ENCODE measurements around the gene ZNF646. TPM values are rescaled to one million over a fixed set of nuclear protein-coding genes. Genes with fewer than 3 reads are reported as not detected.

ZNF646 gene
- total RNA-seq, 6 donors from 2014 or later, result 16.7 to 40.9 (median 23.2) TPM

DNA sequence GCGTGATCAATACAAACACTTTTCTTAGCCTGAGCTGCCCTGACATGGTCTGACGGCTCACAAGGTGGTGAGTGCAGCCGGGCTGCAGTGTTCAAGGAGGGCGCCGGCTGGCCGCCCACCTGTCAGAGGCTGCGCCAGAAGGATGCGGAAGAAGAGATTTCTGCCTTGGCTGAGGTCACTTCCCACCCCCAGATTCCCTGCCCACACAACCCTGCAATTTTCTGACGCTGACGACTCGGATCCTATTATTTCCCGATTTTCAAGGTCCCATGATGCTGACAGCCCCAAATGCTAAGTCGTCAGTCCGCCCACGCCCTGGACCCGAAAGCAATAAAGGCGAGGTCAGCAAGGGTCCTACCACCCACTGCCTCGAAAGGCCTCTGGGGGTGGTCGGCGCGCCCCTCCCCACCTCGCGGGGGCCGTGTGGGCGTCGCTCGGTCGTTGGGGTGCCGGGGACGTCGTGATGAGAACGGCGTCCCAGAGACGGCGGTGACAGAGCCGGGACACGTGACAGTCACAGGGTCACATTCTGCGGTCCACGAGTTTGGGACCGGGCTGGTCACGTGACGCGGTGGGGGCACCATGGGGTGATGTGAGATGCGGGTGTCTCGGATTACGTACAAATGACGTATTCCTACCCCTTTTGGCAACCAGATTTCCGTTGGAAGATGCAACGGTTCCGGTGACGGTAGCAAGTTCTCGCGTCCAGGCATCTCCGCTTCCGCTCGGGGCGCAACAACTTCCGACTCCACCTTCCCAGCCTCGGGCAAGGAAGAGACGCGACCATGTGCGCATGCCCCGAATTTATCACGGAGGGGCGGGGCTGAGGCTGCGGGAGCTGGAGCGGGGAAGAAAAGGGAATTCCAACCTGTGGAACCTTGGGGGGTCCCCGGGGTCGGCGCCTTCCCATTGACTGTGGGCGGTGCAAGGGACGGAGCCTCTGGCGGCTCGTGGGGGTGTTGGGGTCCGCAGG, 41.2 kb upstream of the ZNF646 start, which contains the start of gene STX4:
TSS of gene STX4 (plus strand) at position 823 of the 973 bp plus-strand sequence. CDS start 248 bp downstream, outside the sequence.
- peak within 1 kb of the TSS; percentile 64 to 99 (median 93) for H3K4me3 ChIP-seq
- peak; percentile 87 to 96 for TF ChIP-seq POLR2AphosphoS5 (IDR thresholded peaks at IDR 0.05)
- TF ChIP-seq POLR2A (IDR thresholded peaks at IDR 0.05), result peak in 2 of 4 donors; percentile 44 to 77
- TF ChIP-seq EP300 (IDR thresholded peaks at IDR 0.05), result peak in 1 of 4 donors; percentile 90
- TF ChIP-seq, protein P1, sequence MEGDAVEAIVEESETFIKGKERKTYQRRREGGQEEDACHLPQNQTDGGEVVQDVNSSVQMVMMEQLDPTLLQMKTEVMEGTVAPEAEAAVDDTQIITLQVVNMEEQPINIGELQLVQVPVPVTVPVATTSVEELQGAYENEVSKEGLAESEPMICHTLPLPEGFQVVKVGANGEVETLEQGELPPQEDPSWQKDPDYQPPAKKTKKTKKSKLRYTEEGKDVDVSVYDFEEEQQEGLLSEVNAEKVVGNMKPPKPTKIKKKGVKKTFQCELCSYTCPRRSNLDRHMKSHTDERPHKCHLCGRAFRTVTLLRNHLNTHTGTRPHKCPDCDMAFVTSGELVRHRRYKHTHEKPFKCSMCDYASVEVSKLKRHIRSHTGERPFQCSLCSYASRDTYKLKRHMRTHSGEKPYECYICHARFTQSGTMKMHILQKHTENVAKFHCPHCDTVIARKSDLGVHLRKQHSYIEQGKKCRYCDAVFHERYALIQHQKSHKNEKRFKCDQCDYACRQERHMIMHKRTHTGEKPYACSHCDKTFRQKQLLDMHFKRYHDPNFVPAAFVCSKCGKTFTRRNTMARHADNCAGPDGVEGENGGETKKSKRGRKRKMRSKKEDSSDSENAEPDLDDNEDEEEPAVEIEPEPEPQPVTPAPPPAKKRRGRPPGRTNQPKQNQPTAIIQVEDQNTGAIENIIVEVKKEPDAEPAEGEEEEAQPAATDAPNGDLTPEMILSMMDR (IDR thresholded peaks at IDR 0.05), result peak in 4 of 6 experiments; percentile 13 to 36 (median 24)
- peak within 1 kb of the TSS; percentile 93 to 99 (median 96) for H3K27ac ChIP-seq
- H3K27me3 ChIP-seq, result no peaks in the 10 kb centered on the region
- no peaks in the 10 kb centered on the region for H3K9me3 ChIP-seq
- peaks cover 9 to 33% (median 21%) of the 10 kb centered on the region in 4 donors for H3K4me1 ChIP-seq
- H3K36me3 ChIP-seq, result peaks cover 0 to 35% (median 12%) of the 10 kb centered on the region in 4 donors
- DNase-seq (peak; percentile 95 to 99), ATAC-seq (ENCODE audit: low FRiP score in 2 of 2) (peak; percentile 95 to 97)
- 2 to 11% methylated on average over 7 to 42 of the region's 75 CpGs for WGBS, 2 donors

GRCh38 chr16:31033709-31034492, 40.3 kb upstream of the ZNF646 start:
- WGBS, 2 donors, result 1 to 2% methylated on average over 8 to 47 of the region's 47 CpGs
- TF ChIP-seq POLR2A (IDR thresholded peaks at IDR 0.05) (peak in 3 of 4 donors; percentile 7 to 71 (median 48)), POLR2AphosphoS5 (IDR thresholded peaks at IDR 0.05) (peak; percentile 68 to 75), EP300 (IDR thresholded peaks at IDR 0.05) (no peak)
- TF ChIP-seq, protein P1 (IDR thresholded peaks at IDR 0.05), result peak in 1 of 6 experiments; percentile 11
- ATAC-seq (ENCODE audit: low FRiP score in 2 of 2) (peak; percentile 88 to 89), DNase-seq (peak; percentile 92 to 94)
- Histone ChIP-seq H3K9me3 (no peaks in the 10 kb centered on the region), H3K27ac (peak overlapping the region; percentile 93 to 99 (median 96)), H3K36me3 (peaks cover 0 to 44% (median 20%) of the 10 kb centered on the region in 4 donors), H3K4me3 (peak overlapping the region; percentile 64 to 99 (median 93)), H3K27me3 (no peaks in the 10 kb centered on the region), H3K4me1 (peaks cover 9 to 33% (median 21%) of the 10 kb centered on the region in 4 donors)

GRCh38 chr16:31036691-31037090, 37.5 kb upstream of the ZNF646 start:
- peaks cover 9 to 33% (median 21%) of the 10 kb centered on the region in 4 donors for H3K4me1 ChIP-seq
- TF ChIP-seq POLR2AphosphoS5 (IDR thresholded peaks at IDR 0.05), result no peak
- TF ChIP-seq EP300 (IDR thresholded peaks at IDR 0.05), result no peak
- TF ChIP-seq POLR2A (IDR thresholded peaks at IDR 0.05), result no peak
- TF ChIP-seq, protein P1 (IDR thresholded peaks at IDR 0.05), result no peak
- WGBS, 2 donors, result 42 to 43% methylated on average over 2 of the region's 2 CpGs
- no peak overlapping the region for H3K27ac ChIP-seq
- H3K27me3 ChIP-seq, result no peaks in the 10 kb centered on the region
- peaks cover 9 to 66% (median 42%) of the 10 kb centered on the region in 4 donors for H3K36me3 ChIP-seq
- no peaks in the 10 kb centered on the region for H3K9me3 ChIP-seq
- H3K4me3 ChIP-seq, result no peak overlapping the region
- peak in 1 of 2 donors; percentile 24 for DNase-seq
- no peak for ATAC-seq (ENCODE audit: low FRiP score in 2 of 2)

DNA sequence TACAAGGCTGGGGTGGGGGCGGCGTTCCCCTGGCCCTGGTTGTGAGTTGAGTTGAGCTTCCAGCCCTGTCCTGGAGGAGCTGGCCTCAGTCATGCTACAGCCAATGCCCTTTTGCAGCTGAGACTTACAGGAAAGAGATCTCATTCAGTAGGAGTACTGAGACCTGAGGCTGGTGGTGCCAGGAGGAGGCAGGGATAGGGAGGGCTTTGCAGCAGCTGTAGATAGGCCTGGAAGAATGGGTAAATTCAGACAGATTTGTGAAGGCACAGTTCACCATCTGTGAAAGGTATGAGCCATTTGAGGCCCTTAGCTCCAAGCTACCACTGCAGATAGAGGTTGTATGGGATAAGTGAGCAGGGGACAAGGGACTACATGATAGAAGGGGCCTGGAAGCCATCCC, 35.2 kb upstream of the ZNF646 start:
- TF ChIP-seq, protein P1 (IDR thresholded peaks at IDR 0.05), result no peak
- TF ChIP-seq POLR2AphosphoS5 (IDR thresholded peaks at IDR 0.05), result no peak
- TF ChIP-seq POLR2A (IDR thresholded peaks at IDR 0.05), result no peak
- no peak for TF ChIP-seq EP300 (IDR thresholded peaks at IDR 0.05)
- DNase-seq (no peak), ATAC-seq (ENCODE audit: low FRiP score in 2 of 2) (no peak)
- Histone ChIP-seq H3K4me1 (peaks cover 7 to 24% (median 13%) of the 10 kb centered on the region in 4 donors), H3K4me3 (no peak overlapping the region), H3K9me3 (no peaks in the 10 kb centered on the region), H3K27me3 (no peaks in the 10 kb centered on the region), H3K27ac (no peak overlapping the region), H3K36me3 (peaks cover 9 to 85% (median 54%) of the 10 kb centered on the region in 4 donors)
- WGBS, 2 donors, result 89 to 100% methylated on average over 2 of the region's 2 CpGs

All from upper lobe of left lung (tissue), 6 donors.